NOMO-1 treated with DMSO at 0.1 percent for 48 hours (cell line): ENCODE measurements around the gene C6orf132.
"Not testable (repeated sequence)": the region's sequence is repeated elsewhere in the genome, so short reads cannot be mapped to it uniquely, and the experiment has no call there.

ENCODE experiments used
- DNase-seq: peaks from one replicate; lab custom pipeline; 2025; ENCODE audit not compliant: unreplicated experiment; lab: John Stamatoyannopoulos, UW

Gene C6orf132

GRCh38 chr6:42163981-42164380 is 21.6 kb upstream of the C6orf132 start:
- DNase-seq: peak; percentile 36

GRCh38 chr6:42162812-42163211 is 20.4 kb upstream of the C6orf132 start:
- DNase-seq: no peak

GRCh38 chr6:42162384-42162783 is 20.0 kb upstream of the C6orf132 start:
- DNase-seq: no peak

GRCh38 chr6:42159431-42160024 is 17.1 kb upstream of the C6orf132 start:
- DNase-seq: no peak

GRCh38 chr6:42158631-42159030 is 16.2 kb upstream of the C6orf132 start:
- no peak for DNase-seq

- DNase-seq: no peak
These were observed 15.6 kb upstream of the C6orf132 start for GRCh38 chr6:42158011-42158410.

GRCh38 chr6:42156638-42157037 is 14.2 kb upstream of the C6orf132 start:
- DNase-seq: no peak

GRCh38 chr6:42155293-42155692 is 12.9 kb upstream of the C6orf132 start:
- DNase-seq: no peak

- DNase-seq: no peak
These were observed 12.2 kb upstream of the C6orf132 start for GRCh38 chr6:42154461-42155209.

- no peak for DNase-seq
These were observed 11.5 kb upstream of the C6orf132 start for GRCh38 chr6:42153921-42154320.

- not testable (repeated sequence) for DNase-seq
These were observed 10.3 kb upstream of the C6orf132 start for GRCh38 chr6:42152528-42153213.

- DNase-seq: no peak
These were observed 9.6 kb upstream of the C6orf132 start for GRCh38 chr6:42152024-42152423.

GRCh38 chr6:42150254-42150653 is 7.8 kb upstream of the C6orf132 start:
- no peak for DNase-seq

- DNase-seq: no peak
These were observed 5.6 kb upstream of the C6orf132 start for GRCh38 chr6:42148058-42148457.

GRCh38 chr6:42147138-42147562 is 4.7 kb upstream of the C6orf132 start:
- DNase-seq: no peak

- no peak for DNase-seq
These were observed 760 bp downstream of the C6orf132 start for GRCh38 chr6:42141603-42142117.

GRCh38 chr6:42140756-42141602 is 1.4 kb downstream of the C6orf132 start:
- DNase-seq: no peak

GRCh38 chr6:42140032-42140431 is 2.4 kb downstream of the C6orf132 start:
- DNase-seq: peak; percentile 65

- no peak for DNase-seq
These were observed 3.5 kb downstream of the C6orf132 start for GRCh38 chr6:42138630-42139619.

GRCh38 chr6:42138190-42138589 is 4.2 kb downstream of the C6orf132 start:
- DNase-seq: no peak
